Breast epithelium (tissue), 4 donors: ENCODE results near the gene FERMT1. TPM values are rescaled to one million over a fixed set of nuclear protein-coding genes. Genes with fewer than 3 reads are reported as not detected.

Experiments used
- DNase-seq, 2 donors: peaks; one replicate each; pipeline ENCODE4 v3.0.0-alpha.2; 2019; ENCODE audit warnings: low spot score in 2 of 2
- H3K27ac ChIP-seq, 2 donors: fragments of 200-600 bp; sonication (generic) in 1 of 2; one replicate each; pipeline ENCODE4 v1.5.1; 2016 to 2019; ENCODE audit warnings: mild to moderate bottlenecking in 1 of 2
- H3K27me3 ChIP-seq, 2 donors: fragments of 200-600 bp; sonication (generic) in 1 of 2; one replicate each; pipeline versions ENCODE4 v1.5.1 to v1.6.0; 2017 to 2019; ENCODE audit warnings: control low read depth in 1 of 2, mild to moderate bottlenecking in 1 of 2
- H3K36me3 ChIP-seq: fragments of 200-600 bp; one replicate; pipeline ENCODE4 v1.5.1; 2019
- H3K4me1 ChIP-seq, 2 donors: fragments of 200-600 bp; sonication (generic); one replicate each; pipeline ENCODE4 v1.5.1; 2016 to 2019; ENCODE audit warnings: control low read depth in 1 of 2
- H3K4me3 ChIP-seq, 3 donors: fragments of 200-600 bp; sonication (generic); 1 replicate in 2 of 3; 2 replicates in 1 of 3; pipeline ENCODE4 v1.5.1; 2016 to 2019; ENCODE audit warnings: mild to moderate bottlenecking in 3 of 3, moderate library complexity in 2 of 3
- H3K9me3 ChIP-seq, 2 donors: fragments of 200-600 bp; sonication (generic) in 1 of 2; one replicate each; pipeline ENCODE4 v1.5.1; 2016 to 2019; ENCODE audit warnings: control low read depth in 1 of 2
- CTCF ChIP-seq, 3 donors: fragments of 450-650 bp; IDR thresholded peaks; one replicate each; pipeline ENCODE4 v1.5.1; 2016 to 2017; ENCODE audit warnings: antibody characterized with exemption in 3 of 3, mild to moderate bottlenecking in 3 of 3, moderate library complexity in 3 of 3
- POLR2A ChIP-seq: fragments of 450-650 bp; IDR thresholded peaks from one replicate; pipeline ENCODE4 v1.6.1; 2016; ENCODE audit warnings: antibody characterized with exemption, mild to moderate bottlenecking, moderate library complexity
- POLR2AphosphoS5 ChIP-seq, 3 donors: sonication (generic); formaldehyde crosslinking; IDR thresholded peaks; one replicate each; pipeline ENCODE4 v1.6.1; 2017; ENCODE audit warnings: antibody characterized with exemption in 3 of 3
- intact Hi-C: fragments of 100-400 bp; cut with DNase I; formaldehyde crosslinking; loops from one replicate; pipeline ENCODE4 v1.15.1; 2023; ENCODE audit warnings: low total_unique reads
- total RNA-seq, 3 donors: library from RNA; depleted of rRNA; stranded (reverse); fragments of >200 nt; gene quantifications; one replicate each; pipeline ENCODE4 v1.1.0, GENCODE V29; 2016

The FERMT1 gene
- total RNA-seq, 3 donors from 2014 or later: under 0.01 to 2.0 (median 0.98) TPM

DNA sequence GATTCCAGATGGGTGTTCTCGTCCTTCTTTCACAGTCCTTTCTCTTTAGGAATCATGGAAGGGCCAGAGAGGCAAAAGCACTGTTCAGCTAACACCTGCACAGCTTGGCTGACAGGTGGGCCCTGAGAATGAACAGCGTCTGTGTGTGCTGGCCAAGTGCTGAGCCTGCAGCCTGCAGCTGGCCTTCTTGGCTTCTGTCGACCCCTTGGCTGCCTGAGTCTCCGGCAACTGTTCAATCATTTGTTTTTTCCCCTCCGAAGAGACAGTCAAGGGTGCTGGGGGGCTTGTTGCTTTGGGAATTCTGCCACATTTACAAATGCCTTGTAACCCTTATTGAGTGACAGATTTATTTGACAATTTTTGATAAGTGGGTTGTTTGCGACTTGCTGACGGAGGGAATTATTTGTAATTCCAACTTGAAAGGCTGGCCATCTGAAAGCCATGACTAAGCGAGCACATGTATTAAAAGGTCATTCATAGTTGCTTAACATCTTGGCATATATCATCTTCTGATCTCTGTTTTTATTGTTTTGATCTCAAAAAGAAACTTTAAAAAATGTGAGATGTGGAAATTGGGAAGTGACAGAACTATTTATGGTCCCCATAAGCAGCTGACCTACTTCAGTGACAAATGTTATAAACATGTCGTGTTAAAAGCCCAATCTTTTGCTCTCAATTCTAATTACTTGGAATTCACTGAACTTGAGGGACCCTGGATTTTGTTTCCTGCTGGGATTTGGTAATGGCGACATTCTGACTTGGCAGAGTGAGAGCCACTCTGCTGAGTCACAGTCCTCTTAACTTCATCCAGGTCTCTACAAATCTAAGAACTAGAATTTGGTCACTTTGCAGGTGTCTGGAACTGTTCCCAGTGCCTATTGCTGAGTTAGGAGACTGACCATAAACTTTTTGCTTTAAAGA lies 41.9 kb upstream of the FERMT1 start:
- intact Hi-C loops: loop anchor here (5.0 kb wide), 1 partner anchor 1413 kb away; no protein-coding TSS in a partner anchor
- H3K27ac ChIP-seq: no peak overlapping the region

GRCh38 chr20:6160736-6161135 lies 37.9 kb upstream of the FERMT1 start:
- Histone ChIP-seq H3K27ac (no peak overlapping the region), H3K9me3 (peaks cover 0 to 21% of the 10 kb centered on the region in 2 donors), H3K4me3 (no peak overlapping the region), H3K27me3 (peaks cover 0 to 3% of the 10 kb centered on the region in 2 donors), H3K4me1 (no peaks in the 10 kb centered on the region), H3K36me3 (no peaks in the 10 kb centered on the region)
- no peak for DNase-seq
- intact Hi-C loops: loop anchor here (5.0 kb wide), 1 partner anchor 1417 kb away; no protein-coding TSS in a partner anchor
- TF ChIP-seq POLR2AphosphoS5 (IDR thresholded peaks at IDR 0.05) (no peak), POLR2A (no peak), CTCF (IDR thresholded peaks at IDR 0.05) (no peak)

More for the DNA sequence above, 41.9 kb upstream of the FERMT1 start:
- Histone ChIP-seq H3K4me3 (no peak overlapping the region), H3K36me3 (no peaks in the 10 kb centered on the region), H3K9me3 (no peaks in the 10 kb centered on the region), H3K4me1 (no peaks in the 10 kb centered on the region), H3K27me3 (no peaks in the 10 kb centered on the region)
- no peak for DNase-seq
- TF ChIP-seq POLR2AphosphoS5 (IDR thresholded peaks at IDR 0.05): peak in 1 of 3 donors; percentile 81
- no peak for TF ChIP-seq POLR2A
- TF ChIP-seq CTCF (IDR thresholded peaks at IDR 0.05): no peak

DNA sequence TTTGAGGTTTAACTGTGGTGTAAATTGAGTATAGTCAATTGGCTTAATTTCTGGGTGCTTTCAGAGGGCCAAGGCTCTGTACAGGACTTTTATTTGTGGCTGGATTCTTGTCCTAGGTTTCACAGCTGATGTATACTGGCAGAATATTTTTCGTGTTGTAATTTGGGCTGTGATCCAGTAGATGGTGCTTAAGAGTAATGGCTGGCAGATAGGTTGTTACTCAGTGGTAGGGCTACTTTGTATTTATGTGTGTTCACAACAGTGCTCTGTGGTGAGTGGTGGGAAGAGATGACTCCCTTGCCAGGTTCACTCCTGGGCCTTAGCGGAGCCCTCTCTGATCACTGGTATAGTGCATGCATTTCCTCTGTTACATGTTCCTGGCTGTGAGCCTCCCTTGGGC lies 34.5 kb upstream of the FERMT1 start:
- H3K36me3 ChIP-seq: no peaks in the 10 kb centered on the region
- DNase-seq: no peak
- H3K4me1 ChIP-seq: no peaks in the 10 kb centered on the region
- H3K9me3 ChIP-seq: peaks cover 0 to 24% of the 10 kb centered on the region in 2 donors
- intact Hi-C loops: no loop called here
- H3K27ac ChIP-seq: no peak overlapping the region
- no peak overlapping the region for H3K4me3 ChIP-seq
- TF ChIP-seq POLR2A (no peak), POLR2AphosphoS5 (IDR thresholded peaks at IDR 0.05) (no peak)
- peaks cover 0 to 3% of the 10 kb centered on the region in 2 donors for H3K27me3 ChIP-seq

DNA sequence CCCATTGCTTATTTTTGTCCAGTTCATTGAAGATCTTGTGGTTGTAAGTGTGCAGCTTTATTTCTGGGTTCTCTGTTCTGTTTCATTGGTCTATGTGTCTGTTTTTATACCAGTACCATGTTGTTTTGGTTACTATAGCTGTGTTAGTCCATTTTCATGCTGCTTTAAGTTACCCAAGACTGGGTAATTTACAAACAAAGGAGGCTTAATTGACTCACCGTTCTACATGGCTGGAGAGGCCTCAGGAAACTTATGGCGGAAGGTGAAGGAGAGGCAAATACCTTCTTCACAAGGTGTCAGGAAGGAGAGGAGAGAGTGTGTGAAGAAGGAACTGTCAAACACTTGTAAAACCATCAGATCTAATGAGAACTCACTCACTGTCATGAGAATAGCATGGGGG lies 29.9 kb upstream of the FERMT1 start:
- H3K4me3 ChIP-seq: no peak overlapping the region
- no peaks in the 10 kb centered on the region for H3K4me1 ChIP-seq
- DNase-seq: no peak
- no peaks in the 10 kb centered on the region for H3K36me3 ChIP-seq
- no peaks in the 10 kb centered on the region for H3K27me3 ChIP-seq
- TF ChIP-seq POLR2A (no peak), CTCF (IDR thresholded peaks at IDR 0.05) (no peak), POLR2AphosphoS5 (IDR thresholded peaks at IDR 0.05) (no peak)
- peaks cover 0 to 28% of the 10 kb centered on the region in 2 donors for H3K9me3 ChIP-seq
- intact Hi-C loops: no loop called here
- H3K27ac ChIP-seq: no peak overlapping the region

GRCh38 chr20:6148073-6148472 lies 25.2 kb upstream of the FERMT1 start:
- no peak overlapping the region for H3K4me3 ChIP-seq
- DNase-seq: no peak
- intact Hi-C loops: no loop called here
- no peak for TF ChIP-seq POLR2A
- TF ChIP-seq CTCF (IDR thresholded peaks at IDR 0.05): no peak
- no peak for TF ChIP-seq POLR2AphosphoS5 (IDR thresholded peaks at IDR 0.05)
- no peaks in the 10 kb centered on the region for H3K36me3 ChIP-seq
- no peak overlapping the region for H3K27ac ChIP-seq
- no peaks in the 10 kb centered on the region for H3K27me3 ChIP-seq
- H3K4me1 ChIP-seq: no peaks in the 10 kb centered on the region
- H3K9me3 ChIP-seq: peaks cover 0 to 6% of the 10 kb centered on the region in 2 donors
